HG03442 (cell line): ENCODE measurements around the gene C11orf42.
A peak's percentile ranks its signal among the peaks of the same experiment; 100 is the strongest.
"Not testable (repeated sequence)": the region's sequence is repeated elsewhere in the genome, so short reads cannot be mapped to it uniquely, and the experiment has no call there.

ENCODE experiments used
- ATAC-seq: cut with Tn5 transposase; IDR thresholded peaks from one replicate; pipeline ENCODE4 v1.9.1; 2021; ENCODE audit warnings: mild to moderate bottlenecking, moderate library complexity; ENCODE audit not compliant: unreplicated experiment

The C11orf42 gene

DNA sequence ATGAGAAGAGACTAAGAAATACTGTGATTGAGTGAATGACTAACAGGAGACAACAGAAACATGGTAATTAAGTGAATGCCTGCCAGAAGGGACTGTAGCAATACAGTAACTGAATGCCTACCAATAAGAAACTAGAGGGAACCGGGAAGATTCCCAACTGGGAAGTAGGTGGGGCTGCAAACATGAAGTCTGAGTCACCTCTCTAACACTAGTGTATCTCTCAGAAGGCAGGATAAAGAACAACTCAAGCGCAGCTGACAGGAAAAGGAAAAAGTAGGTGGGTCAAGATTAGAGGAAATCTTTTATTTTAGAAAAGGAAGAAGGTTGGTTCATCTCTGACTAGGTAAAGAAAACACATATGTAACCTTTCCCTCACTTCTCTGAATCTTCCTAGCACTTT lies 14.0 kb downstream of the C11orf42 start:
- no peak for ATAC-seq

DNA sequence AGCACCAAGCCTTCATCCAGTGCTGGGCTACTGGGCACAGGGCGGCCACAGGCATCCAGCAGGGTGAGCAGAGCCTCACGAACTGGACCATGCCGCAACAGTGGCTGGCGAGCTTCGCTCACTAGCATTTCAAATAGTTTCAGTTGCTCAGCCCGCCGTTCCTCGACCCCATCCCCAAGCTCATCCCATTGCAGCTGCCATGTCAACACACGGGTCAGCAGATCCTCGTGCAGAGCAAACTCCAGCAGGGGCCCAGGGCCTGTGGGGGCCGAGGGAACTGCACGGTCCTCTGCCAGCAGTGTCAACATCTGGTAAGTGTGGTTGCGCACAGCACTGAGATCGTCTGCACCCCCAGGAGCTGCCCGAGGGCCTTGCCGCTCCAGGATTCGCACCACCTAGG lies 18.5 kb downstream of the C11orf42 start:
- no peak for ATAC-seq

DNA sequence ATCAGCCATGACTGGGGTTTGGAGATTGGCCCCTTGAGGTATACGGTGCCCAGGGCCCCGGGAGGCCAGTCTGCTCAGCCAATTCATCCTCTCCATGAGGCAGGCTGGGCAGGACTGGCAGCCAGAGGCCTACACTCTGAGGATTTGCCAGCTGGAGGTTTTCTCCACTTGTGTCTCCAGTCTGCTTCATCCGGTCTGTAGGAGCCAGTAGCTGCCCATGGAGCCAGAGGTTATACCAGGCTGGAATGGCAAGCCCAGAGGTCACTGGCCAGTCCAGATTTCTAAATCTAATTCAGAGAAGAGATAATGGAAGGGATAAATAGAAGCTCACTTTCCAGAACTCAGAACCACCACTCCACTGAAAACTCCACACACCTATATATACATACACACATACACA lies 19.1 kb downstream of the C11orf42 start:
- ATAC-seq, result no peak

GRCh38 chr11:6225024-6225423 lies 19.7 kb downstream of the C11orf42 start:
- no peak for ATAC-seq

DNA sequence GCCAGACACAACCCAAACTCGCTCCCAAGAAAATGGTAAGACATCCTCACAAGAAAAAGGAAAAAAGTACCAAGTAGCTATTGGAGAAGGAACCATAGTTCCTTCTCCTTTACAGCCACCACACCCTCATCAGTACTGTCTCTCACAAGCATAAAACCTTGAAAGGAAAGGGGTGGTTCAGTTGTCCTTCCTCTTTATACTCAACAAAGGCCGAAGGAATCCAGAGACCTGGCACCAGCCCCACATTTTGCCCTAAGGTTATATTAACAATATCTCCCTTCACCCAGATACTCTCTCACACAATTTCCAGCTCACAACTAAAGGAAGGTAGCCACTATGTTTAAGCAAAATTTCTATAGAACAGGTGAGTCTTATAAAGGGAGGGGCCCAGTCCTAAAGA lies 20.5 kb downstream of the C11orf42 start:
- no peak for ATAC-seq

- ATAC-seq, result no peak
Measured at GRCh38 chr11:6228520-6228919, 23.2 kb downstream of the C11orf42 start.

DNA sequence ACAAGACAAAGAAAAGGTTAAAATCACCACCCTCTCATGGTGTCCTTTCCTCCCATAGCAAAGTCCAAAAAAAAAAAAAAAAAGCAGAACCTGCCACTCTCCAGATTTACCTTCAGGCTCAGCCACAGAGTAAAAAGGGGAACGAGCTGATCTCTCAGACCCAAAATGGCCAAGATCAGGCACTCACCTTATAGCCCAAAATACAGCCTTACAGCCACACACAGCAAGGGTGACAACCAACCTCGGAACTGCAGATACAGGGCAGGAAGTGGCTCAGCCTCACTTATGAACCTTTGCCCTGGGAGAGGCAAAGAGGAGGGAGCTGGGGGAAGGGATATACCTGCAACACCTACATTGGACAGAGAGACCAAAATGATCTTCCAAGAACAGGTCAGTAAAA lies 24.6 kb downstream of the C11orf42 start:
- ATAC-seq, result no peak

GRCh38 chr11:6232899-6233298 lies 27.5 kb downstream of the C11orf42 start:
- ATAC-seq, result no peak

DNA sequence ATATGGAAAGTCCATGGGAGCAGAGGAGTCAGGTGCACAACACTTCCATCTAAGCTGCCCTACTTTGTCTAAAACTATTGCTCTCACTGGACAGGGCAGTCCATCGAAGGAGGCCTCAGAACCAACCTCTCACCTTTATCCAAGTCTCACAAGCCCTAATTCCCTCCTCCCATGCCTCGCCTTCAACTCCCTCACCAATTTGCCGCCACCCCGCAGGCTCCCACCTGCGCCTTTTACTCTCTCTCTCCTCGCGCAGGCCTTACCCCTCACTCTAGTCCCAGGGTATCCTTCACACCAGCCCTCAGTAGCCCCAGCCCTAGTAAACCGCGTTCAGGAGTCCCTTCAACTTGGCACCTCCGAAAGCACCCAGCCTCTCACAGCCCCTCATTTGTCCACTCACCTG lies 28.6 kb downstream of the C11orf42 start:
- ATAC-seq, result no peak

DNA sequence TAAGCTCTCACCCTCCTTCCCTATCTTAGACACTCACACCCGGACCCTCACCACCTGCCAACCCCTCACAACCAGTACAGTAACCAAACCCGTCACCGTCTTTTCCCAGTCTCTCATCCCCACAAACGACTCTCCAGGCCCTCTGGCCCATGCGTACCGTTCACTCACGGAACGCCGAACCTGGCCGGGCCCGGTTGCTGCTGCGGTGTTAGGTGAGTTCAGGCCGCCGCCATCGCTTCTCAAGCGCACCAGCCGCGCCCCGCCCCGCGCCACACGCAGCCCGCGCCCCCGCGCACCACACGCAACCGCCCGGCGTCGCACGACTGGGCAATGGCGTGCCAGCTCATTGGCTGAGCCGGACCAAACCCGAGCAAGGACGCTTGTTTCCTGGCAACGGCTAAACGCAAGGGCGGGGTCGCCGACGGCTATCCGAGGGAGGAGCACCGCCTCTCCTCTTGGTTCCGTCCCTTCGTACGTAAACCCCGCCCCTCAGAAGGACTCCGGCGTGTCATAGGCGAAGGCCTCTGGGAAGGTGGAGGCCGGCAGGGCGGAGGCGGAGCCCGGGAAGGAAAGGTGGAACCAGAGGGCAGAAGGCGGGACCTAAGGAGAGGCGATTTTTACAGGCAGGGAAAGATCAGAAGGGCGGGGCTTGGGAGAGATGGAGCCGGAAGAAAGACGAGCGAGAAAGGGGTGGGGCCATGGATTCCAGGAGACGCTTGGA lies 29.2 kb downstream of the C11orf42 start, which contains the start of gene FHIP1B:
FHIP1B (minus strand) TSS at position 250 of the 721 bp plus-strand sequence. CDS start 10,120 bp downstream, outside the sequence.
- peak; percentile 95 for ATAC-seq

DNA sequence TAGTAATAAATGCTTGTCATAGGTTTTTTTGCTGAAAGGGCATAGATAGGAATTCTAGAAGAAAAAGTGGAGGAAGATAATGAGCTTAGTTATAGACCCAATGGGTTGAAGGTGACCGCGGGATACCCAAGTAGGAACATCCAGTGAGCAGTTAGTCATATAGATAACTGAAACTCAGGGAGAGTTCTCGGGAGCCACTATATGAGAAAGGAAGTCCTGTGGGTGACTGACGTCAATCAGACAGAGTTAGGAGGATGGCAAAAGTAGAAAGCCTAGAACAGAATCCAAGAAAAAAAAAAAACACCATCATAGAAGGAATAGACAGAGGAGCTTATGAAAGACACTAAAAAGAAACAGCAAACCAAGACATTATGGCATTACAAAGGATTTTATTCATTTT lies 31.9 kb downstream of the C11orf42 start:
- ATAC-seq, result no peak

DNA sequence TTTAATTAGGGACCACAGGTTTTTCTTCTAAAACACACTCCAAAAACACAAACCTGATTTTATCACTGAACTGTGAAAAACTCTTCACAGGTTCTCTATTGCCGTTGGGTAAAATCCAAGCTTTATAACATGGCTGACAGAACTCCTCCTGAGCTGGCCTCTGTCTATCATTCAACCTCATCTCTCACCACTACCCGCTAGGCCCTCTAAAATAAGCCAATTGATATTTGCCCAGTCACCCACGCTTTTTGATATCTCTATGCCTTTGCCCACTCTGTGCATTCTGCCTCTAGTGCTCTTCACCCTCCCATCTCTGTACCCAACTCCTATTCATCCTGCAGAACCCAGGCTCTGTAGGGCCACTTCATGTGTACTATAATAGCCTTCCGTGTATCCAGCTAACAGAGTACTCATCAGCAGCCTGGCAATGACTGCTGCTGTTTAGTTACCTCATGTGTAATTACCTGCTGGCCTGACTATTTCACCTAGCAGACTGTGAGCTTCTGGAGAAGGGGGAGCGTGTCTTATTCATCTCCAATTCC lies 32.5 kb downstream of the C11orf42 start:
- no peak for ATAC-seq

DNA sequence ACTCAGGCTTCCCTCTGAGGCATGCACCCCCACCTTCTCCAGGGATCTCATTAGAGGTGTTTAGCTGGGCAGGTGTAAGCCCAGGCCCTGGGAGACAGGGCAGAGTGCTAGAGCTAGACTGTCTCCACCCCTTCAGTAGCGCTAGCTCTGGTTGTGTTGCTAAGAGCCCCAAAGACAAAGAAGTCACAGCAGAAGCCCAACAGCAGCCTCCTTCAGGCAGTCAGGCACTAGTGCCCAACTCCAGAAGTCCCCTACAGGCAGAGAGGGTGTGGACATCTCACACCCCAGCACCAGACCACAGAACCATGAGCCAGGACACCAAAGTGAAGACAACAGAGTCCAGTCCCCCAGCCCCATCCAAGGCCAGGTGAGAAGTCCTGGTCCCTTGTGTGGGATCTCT lies 33.5 kb downstream of the C11orf42 start, which contains the start of gene CNGA4:
CNGA4 (plus strand) TSS at position 188 of the 400 bp plus-strand sequence; CDS start at position 306, 118 bp downstream.
- ATAC-seq, result no peak

DNA sequence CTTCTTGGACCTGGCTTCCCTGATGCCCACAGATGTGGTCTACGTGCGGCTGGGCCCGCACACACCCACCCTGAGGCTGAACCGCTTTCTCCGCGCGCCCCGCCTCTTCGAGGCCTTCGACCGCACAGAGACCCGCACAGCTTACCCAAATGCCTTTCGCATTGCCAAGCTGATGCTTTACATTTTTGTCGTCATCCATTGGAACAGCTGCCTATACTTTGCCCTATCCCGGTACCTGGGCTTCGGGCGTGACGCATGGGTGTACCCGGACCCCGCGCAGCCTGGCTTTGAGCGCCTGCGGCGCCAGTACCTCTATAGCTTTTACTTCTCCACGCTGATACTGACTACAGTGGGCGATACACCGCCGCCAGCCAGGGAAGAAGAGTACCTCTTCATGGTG lies 34.8 kb downstream of the C11orf42 start:
- ATAC-seq, result no peak

DNA sequence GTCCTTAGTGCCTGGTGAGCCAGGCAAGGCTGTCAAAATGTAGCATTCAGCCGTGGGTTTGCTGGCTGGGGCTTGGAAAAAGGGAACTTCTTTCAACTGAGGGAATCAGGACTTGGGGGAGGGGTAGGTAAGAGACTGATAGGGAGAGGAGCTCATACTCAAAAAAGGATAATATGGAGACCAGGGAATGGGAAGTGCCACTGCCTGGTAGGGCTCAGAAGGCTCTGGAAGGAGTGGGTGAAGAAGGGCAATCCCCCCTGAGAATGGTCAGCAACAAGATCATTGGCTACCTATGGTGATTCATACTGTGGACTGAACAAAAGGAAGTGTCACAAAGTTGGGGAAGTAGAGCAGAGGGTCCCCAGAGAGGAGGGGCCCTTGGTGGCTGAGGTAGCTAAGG lies 35.4 kb downstream of the C11orf42 start:
- no peak for ATAC-seq

DNA sequence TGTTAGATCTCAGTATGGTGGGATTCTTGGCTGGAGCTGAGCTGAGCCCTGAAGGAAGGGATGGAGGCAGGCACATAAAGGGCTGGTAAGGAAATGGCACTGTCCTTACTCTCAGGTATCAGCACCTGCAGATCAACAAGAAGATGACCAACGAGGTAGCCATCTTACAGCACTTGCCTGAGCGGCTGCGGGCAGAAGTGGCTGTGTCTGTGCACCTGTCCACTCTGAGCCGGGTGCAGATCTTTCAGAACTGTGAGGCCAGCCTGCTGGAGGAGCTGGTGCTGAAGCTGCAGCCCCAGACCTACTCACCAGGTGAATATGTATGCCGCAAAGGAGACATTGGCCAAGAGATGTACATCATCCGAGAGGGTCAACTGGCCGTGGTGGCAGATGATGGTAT lies 36.0 kb downstream of the C11orf42 start:
- ATAC-seq, result no peak

- no peak for ATAC-seq
Measured at GRCh38 chr11:6245536-6245935, 40.2 kb downstream of the C11orf42 start.

DNA sequence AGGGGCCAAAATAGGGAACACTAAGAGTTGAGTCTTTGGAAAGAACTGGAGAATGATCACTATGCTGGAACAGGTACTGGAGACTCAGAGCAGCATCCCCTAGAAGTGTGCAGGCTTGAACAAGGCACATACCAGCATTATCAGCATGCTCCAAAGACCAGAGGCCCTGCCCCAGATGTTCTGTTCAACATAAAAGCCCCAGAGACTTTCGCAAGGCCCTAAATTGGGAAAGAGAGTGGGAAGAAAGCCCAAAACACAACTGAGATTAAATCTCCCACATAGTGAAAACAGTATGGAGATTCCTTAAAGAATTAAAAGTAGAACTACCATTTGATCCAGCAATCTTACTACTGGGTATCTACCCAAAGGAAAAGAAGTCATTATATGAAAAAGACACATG lies 42.9 kb downstream of the C11orf42 start:
- ATAC-seq, result no peak

DNA sequence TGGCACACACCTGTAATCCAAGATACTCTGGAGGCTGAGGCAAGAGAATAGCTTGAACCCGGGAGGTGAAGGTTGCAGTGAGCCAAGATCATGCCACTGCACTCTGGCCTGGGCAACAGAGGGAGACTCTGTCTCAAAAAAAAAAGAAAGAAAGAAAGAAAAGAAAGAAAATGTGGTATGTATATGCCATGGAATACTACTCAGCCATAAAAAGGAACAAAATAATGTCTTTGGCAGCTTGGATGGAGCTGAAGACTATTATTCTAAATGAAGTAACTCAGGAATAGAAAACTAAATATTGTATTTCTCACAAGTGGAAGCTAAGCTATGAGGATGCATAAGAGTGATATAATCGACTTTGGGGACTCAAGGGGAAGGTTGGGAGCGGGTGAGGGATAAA lies 43.5 kb downstream of the C11orf42 start:
- not testable (repeated sequence) for ATAC-seq

GRCh38 chr11:6249770-6250555 lies 44.6 kb downstream of the C11orf42 start:
- no peak for ATAC-seq

DNA sequence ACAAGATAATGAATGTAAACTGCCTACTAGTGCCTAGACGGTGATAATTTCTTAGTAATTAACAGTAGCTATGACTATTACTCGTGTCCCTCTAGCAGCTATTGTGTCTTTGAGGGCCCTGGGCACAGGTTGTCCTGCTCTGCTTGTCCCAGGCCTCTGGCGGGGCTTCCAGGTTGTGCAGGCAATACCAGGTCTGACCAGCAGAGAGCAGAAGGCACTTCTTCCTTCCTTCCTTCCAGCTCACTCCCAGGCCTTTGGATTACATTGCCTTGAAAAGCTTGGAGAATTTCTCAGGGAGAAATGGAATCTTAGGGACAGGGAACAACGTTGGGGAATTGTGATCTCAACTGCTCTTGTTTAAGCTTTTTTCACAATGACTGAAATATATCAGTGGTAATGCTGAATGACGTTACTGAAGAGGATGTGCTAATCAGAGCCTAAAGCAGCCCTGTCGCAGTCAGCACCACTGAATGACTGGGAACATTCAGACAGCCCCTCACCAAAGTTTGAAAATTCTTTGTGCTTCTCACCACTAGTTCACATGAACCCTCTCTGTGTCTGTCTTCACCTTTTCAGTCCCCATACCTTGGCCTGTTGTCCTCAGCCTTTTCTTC lies 45.9 kb downstream of the C11orf42 start:
- peak; percentile 75 for ATAC-seq
